ENCODE measurements around the gene BRAF.
"Not testable (repeated sequence)": the region's sequence is repeated elsewhere in the genome, so short reads cannot be mapped to it uniquely, and the experiment has no call there.

Gene BRAF

GRCh38 chr7:140712392-140712791 is 212.3 kb downstream of the BRAF start:
- DNase-seq (ENCODE audit: low read depth in 2 of 2): not testable (repeated sequence)

- not testable (repeated sequence) for DNase-seq (ENCODE audit: low read depth in 2 of 2)
Observed at GRCh38 chr7:140708764-140709163, 216.0 kb downstream of the BRAF start.

- DNase-seq (ENCODE audit: low read depth in 2 of 2): no peak
Observed at GRCh38 chr7:140707132-140707531, 217.6 kb downstream of the BRAF start.

GRCh38 chr7:140704205-140704604 is 220.5 kb downstream of the BRAF start:
- DNase-seq (ENCODE audit: low read depth in 2 of 2): no peak

- DNase-seq (ENCODE audit: low read depth in 2 of 2): no peak
Observed at GRCh38 chr7:140702774-140703173, 222.0 kb downstream of the BRAF start.

GRCh38 chr7:140698477-140698876 is 226.3 kb downstream of the BRAF start:
- no peak for DNase-seq (ENCODE audit: low read depth in 2 of 2)

- DNase-seq (ENCODE audit: low read depth in 2 of 2): no peak
Observed at GRCh38 chr7:140697447-140698143, 227.1 kb downstream of the BRAF start.

GRCh38 chr7:140696680-140697446 is 227.9 kb downstream of the BRAF start, which contains the start of gene NDUFB2:
NDUFB2 (plus strand) TSS chr7:140696708; CDS start chr7:140696745, 37 bp downstream.
- DNase-seq (ENCODE audit: low read depth in 2 of 2): peak; percentile 54 to 66

- DNase-seq (ENCODE audit: low read depth in 2 of 2): peak; percentile 92
Observed at GRCh38 chr7:140696024-140696679, 228.6 kb downstream of the BRAF start.

GRCh38 chr7:140695381-140695780 is 229.3 kb downstream of the BRAF start:
- DNase-seq (ENCODE audit: low read depth in 2 of 2): no peak

GRCh38 chr7:140694592-140694991 is 230.1 kb downstream of the BRAF start:
- no peak for DNase-seq (ENCODE audit: low read depth in 2 of 2)

- DNase-seq (ENCODE audit: low read depth in 2 of 2): not testable (repeated sequence)
Observed at GRCh38 chr7:140693849-140694248, 230.9 kb downstream of the BRAF start.

- no peak for DNase-seq (ENCODE audit: low read depth in 2 of 2)
Observed at GRCh38 chr7:140691376-140692045, 233.2 kb downstream of the BRAF start.

- DNase-seq (ENCODE audit: low read depth in 2 of 2): no peak
Observed at GRCh38 chr7:140689199-140690152, 235.3 kb downstream of the BRAF start.

- DNase-seq (ENCODE audit: low read depth in 2 of 2): no peak
Observed at GRCh38 chr7:140688341-140688740, 236.4 kb downstream of the BRAF start.

GRCh38 chr7:140686921-140687320 is 237.8 kb downstream of the BRAF start:
- DNase-seq (ENCODE audit: low read depth in 2 of 2): no peak

GRCh38 chr7:140685407-140686087 is 239.2 kb downstream of the BRAF start:
- DNase-seq (ENCODE audit: low read depth in 2 of 2): no peak

GRCh38 chr7:140684066-140684950 is 240.4 kb downstream of the BRAF start:
- DNase-seq (ENCODE audit: low read depth in 2 of 2): no peak

GRCh38 chr7:140683657-140684056 is 241.1 kb downstream of the BRAF start:
- DNase-seq (ENCODE audit: low read depth in 2 of 2): no peak
